ENCODE results near the gene ICAM2. TPM values are rescaled to one million over a fixed set of nuclear protein-coding genes. Genes with fewer than 3 reads are reported as not detected.

ICAM2 gene
- total RNA-seq, 4 donors from 2014 or later = 18.0 to 95.1 (median 36.3) TPM

DNA sequence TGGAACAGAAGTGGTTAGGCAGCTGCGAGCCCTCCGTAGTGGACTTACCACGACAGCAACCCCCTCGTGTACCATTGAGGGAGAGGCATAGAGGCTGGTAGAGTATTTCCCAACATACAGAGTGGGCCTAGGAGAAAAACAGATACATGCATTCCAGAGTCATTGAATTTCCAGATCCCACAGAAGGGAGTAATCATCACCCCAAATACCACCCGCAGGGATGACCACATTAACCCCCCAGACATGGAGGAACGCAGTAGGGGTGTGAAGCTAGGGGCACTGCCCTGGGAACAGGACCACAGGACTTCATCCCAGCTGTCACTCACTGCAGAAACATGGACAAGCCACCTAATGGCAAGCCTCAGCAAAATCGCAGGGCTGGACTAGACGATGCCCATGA lies 44.7 kb upstream of the ICAM2 start:
- H3K36me3 ChIP-seq = peaks cover 0 to 76% (median 6%) of the 10 kb centered on the region in 3 donors
- H3K9me3 ChIP-seq = peaks cover 0 to 16% (median 3%) of the 10 kb centered on the region in 4 donors
- 82 to 94% methylated on average over 8 of the region's 8 CpGs for WGBS, 2 donors
- TF ChIP-seq, protein P1, sequence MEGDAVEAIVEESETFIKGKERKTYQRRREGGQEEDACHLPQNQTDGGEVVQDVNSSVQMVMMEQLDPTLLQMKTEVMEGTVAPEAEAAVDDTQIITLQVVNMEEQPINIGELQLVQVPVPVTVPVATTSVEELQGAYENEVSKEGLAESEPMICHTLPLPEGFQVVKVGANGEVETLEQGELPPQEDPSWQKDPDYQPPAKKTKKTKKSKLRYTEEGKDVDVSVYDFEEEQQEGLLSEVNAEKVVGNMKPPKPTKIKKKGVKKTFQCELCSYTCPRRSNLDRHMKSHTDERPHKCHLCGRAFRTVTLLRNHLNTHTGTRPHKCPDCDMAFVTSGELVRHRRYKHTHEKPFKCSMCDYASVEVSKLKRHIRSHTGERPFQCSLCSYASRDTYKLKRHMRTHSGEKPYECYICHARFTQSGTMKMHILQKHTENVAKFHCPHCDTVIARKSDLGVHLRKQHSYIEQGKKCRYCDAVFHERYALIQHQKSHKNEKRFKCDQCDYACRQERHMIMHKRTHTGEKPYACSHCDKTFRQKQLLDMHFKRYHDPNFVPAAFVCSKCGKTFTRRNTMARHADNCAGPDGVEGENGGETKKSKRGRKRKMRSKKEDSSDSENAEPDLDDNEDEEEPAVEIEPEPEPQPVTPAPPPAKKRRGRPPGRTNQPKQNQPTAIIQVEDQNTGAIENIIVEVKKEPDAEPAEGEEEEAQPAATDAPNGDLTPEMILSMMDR (IDR thresholded peaks at IDR 0.05) = no peak
- TF ChIP-seq EP300 (IDR thresholded peaks at IDR 0.05) (no peak), POLR2A (IDR thresholded peaks at IDR 0.05) (no peak)
- H3K4me1 ChIP-seq = no peaks in the 10 kb centered on the region
- H3K27me3 ChIP-seq = no peaks in the 10 kb centered on the region
- H3K4me3 ChIP-seq = no peak overlapping the region
- DNase-seq (ENCODE audit: low spot score in 2 of 2) = no peak
- H3K27ac ChIP-seq = no peak overlapping the region

DNA sequence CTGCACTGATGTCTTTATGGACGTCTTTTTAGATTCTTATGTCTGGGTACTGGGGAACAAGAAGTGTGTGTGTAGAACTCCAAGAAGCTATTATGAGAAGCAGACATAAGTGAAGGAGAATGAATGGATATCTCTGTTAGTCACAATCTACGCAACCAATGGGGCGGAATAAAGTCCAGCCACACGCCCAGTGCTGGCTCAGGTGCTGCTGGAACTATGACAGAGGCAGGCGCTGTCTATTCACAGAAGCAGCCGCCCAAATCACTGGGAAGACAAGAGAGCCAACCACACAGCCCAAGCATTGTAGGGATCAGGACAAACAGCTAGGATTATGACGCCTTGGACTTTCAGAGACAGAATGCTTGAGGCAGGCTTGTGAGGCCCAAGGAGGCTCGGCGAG lies 43.9 kb upstream of the ICAM2 start:
- WGBS, 2 donors = 75 to 87% methylated on average over 9 of the region's 9 CpGs
- Histone ChIP-seq H3K27me3 (no peaks in the 10 kb centered on the region), H3K36me3 (peaks cover 0 to 74% (median 6%) of the 10 kb centered on the region in 3 donors), H3K27ac (peak overlapping the region in 1 of 4 donors; percentile 19), H3K9me3 (peaks cover 0 to 8% (median 1%) of the 10 kb centered on the region in 4 donors), H3K4me1 (no peaks in the 10 kb centered on the region), H3K4me3 (no peak overlapping the region)
- TF ChIP-seq EP300 (IDR thresholded peaks at IDR 0.05) = no peak
- TF ChIP-seq, protein P1 (IDR thresholded peaks at IDR 0.05) = no peak
- TF ChIP-seq POLR2A (IDR thresholded peaks at IDR 0.05) = no peak
- DNase-seq (ENCODE audit: low spot score in 2 of 2) = no peak

DNA sequence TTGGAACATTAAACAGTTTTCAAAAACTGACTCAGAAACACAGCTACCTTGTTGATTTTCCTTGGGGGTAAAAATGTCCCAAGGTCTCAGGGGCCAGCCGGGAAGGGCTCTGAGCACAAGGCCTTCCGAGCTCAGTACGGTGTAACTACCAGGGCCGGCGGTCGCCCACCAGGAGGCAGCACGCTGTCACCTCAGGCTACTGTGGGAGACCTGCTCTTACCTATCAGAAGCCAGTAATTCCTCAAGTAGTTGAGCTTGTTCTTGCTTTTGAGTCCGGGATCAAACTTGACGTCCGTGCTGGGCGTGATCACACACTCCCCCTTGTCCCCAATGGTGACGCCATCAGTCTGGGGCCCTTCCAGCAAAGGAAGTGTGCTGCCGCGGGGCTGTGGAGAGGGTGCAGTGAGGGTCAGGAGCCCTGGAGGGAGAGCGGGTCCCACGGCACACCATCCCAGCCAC lies 43.4 kb upstream of the ICAM2 start:
- no peaks in the 10 kb centered on the region for H3K4me1 ChIP-seq
- H3K36me3 ChIP-seq = peaks cover 0 to 73% (median 5%) of the 10 kb centered on the region in 3 donors
- peak overlapping the region in 1 of 4 donors; percentile 19 for H3K27ac ChIP-seq
- 46 to 56% methylated on average over 16 of the region's 16 CpGs for WGBS, 2 donors
- H3K9me3 ChIP-seq = peaks cover 0 to 2% (median 0%) of the 10 kb centered on the region in 4 donors
- DNase-seq (ENCODE audit: low spot score in 2 of 2) = no peak
- no peaks in the 10 kb centered on the region for H3K27me3 ChIP-seq
- TF ChIP-seq, protein P1 (IDR thresholded peaks at IDR 0.05) = peak; percentile 21 to 52 (median 31)
- no peak for TF ChIP-seq POLR2A (IDR thresholded peaks at IDR 0.05)
- no peak overlapping the region for H3K4me3 ChIP-seq

DNA sequence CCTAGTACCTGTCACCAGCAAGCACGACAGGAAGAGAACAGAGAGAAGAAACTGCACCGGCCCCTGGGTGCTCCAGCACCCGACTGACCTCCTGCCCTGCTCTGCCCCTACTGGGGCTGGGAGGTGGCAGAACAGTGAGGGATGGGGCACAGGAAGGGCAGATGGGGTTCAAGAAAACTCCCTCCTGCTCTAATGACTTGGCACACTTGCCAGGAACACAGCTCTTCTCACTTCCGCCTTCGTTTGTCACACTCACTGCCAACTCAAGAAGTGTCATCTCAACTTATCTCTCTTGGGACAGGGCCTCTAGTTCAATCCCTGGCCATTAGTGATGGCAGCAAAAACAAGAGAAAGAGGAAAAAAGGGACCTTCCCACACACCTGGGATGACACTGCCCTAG lies 42.7 kb upstream of the ICAM2 start:
- TF ChIP-seq POLR2A (IDR thresholded peaks at IDR 0.05) = no peak
- TF ChIP-seq, protein P1 (IDR thresholded peaks at IDR 0.05) = no peak
- no peak for TF ChIP-seq EP300 (IDR thresholded peaks at IDR 0.05)
- DNase-seq (ENCODE audit: low spot score in 2 of 2) = no peak
- Histone ChIP-seq H3K4me1 (no peaks in the 10 kb centered on the region), H3K36me3 (peaks cover 0 to 68% (median 0%) of the 10 kb centered on the region in 3 donors), H3K27me3 (no peaks in the 10 kb centered on the region), H3K9me3 (no peaks in the 10 kb centered on the region), H3K27ac (peak overlapping the region in 1 of 4 donors; percentile 19), H3K4me3 (no peak overlapping the region)
- WGBS, 2 donors = 81 to 86% methylated on average over 5 of the region's 5 CpGs

DNA sequence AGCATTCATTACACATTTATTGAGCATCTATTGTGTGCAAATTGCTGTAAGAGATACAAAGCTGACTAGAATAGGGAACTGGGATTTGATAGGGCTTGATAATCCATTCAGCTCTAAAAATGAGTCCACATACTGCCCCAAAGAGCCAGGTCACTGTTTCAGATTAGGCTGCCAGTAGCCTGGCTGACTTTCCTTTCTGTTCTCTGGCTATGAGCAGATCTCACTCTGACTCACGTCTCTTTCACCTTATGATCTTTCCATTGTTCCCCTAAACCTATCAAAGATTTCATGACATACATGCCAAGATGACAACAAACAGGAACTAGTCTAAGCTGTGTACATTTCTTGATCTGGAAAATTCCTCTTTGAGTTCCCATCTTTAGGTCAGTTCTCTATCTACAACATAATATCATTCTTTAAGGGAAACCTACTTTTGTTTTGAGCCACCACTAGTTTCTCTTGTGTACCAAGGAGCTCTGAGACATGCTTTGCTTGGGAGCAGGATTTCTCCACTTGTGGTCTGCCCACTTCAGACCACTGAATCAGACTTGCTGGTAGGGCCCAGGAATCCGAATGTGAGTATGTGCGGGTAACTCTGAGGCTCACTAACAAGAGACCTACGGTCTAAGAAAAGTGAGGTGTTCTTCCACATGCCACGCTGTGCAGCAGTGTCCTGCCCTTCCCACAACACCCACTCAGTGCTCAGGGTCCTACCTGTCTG lies 40.9 kb upstream of the ICAM2 start:
- no peak for DNase-seq (ENCODE audit: low spot score in 2 of 2)
- Histone ChIP-seq H3K4me1 (no peaks in the 10 kb centered on the region), H3K27me3 (no peaks in the 10 kb centered on the region), H3K9me3 (no peaks in the 10 kb centered on the region), H3K4me3 (no peak overlapping the region), H3K27ac (no peak overlapping the region), H3K36me3 (peaks cover 0 to 71% (median 5%) of the 10 kb centered on the region in 3 donors)
- no peak for TF ChIP-seq POLR2A (IDR thresholded peaks at IDR 0.05)
- TF ChIP-seq, protein P1 (IDR thresholded peaks at IDR 0.05) = no peak
- no peak for TF ChIP-seq EP300 (IDR thresholded peaks at IDR 0.05)
- WGBS, 2 donors = 86 to 91% methylated on average over 5 of the region's 5 CpGs

All from tibial nerve (tissue), 4 donors.